GM21526 (cell line): ENCODE data around the gene RAPGEF6.
"Not testable (repeated sequence)": the region's sequence is repeated elsewhere in the genome, so short reads cannot be mapped to it uniquely, and the experiment has no call there.

ENCODE experiments used
- ATAC-seq: cut with Tn5 transposase; IDR thresholded peaks from one replicate; pipeline ENCODE4 v1.9.1; 2021; ENCODE audit warnings: moderate library complexity; ENCODE audit not compliant: unreplicated experiment, low FRiP score

Gene RAPGEF6, protein sequence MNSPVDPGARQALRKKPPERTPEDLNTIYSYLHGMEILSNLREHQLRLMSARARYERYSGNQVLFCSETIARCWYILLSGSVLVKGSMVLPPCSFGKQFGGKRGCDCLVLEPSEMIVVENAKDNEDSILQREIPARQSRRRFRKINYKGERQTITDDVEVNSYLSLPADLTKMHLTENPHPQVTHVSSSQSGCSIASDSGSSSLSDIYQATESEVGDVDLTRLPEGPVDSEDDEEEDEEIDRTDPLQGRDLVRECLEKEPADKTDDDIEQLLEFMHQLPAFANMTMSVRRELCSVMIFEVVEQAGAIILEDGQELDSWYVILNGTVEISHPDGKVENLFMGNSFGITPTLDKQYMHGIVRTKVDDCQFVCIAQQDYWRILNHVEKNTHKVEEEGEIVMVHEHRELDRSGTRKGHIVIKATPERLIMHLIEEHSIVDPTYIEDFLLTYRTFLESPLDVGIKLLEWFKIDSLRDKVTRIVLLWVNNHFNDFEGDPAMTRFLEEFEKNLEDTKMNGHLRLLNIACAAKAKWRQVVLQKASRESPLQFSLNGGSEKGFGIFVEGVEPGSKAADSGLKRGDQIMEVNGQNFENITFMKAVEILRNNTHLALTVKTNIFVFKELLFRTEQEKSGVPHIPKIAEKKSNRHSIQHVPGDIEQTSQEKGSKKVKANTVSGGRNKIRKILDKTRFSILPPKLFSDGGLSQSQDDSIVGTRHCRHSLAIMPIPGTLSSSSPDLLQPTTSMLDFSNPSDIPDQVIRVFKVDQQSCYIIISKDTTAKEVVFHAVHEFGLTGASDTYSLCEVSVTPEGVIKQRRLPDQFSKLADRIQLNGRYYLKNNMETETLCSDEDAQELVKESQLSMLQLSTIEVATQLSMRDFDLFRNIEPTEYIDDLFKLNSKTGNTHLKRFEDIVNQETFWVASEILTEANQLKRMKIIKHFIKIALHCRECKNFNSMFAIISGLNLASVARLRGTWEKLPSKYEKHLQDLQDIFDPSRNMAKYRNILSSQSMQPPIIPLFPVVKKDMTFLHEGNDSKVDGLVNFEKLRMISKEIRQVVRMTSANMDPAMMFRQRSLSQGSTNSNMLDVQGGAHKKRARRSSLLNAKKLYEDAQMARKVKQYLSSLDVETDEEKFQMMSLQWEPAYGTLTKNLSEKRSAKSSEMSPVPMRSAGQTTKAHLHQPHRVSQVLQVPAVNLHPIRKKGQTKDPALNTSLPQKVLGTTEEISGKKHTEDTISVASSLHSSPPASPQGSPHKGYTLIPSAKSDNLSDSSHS (N-terminal part only)

DNA sequence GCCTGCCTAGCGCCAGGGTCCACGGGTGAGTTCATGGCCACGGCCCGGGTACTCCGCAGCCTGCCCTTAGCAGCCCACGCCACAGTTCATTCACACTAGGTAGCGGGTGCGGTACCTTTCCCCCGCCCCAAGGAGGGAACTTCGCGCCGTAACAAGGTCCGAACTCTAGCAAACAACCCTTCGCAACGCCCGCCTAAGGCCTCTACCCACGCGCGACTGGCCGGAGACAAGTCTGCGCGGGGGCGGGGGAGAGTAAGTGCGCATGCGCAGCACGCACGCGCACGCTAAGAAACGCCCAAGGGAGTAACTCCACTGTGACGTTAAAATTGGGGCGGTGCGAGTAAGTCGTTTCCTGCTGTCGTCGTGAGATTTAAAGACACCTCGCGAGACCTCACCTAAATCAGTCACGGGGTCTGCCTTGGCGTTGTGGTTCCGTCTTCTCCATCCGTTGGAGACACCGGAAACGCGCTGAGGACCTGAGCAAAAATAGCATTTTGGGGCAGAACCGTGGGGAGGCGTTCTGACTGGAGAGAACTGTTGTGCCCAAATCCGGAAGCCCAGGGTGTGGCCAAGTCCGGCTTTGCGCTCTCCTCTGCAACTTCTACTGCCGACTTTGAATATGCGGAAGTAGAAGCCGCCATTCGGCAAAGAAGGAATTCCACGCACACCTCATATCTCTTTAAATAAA is at the start of gene RAPGEF6:
Gene RAPGEF6 (minus strand): TSS at position 234 of the 688 bp plus-strand sequence. CDS start 199 bp downstream, at position 35.
- peak; percentile 86 for ATAC-seq

DNA sequence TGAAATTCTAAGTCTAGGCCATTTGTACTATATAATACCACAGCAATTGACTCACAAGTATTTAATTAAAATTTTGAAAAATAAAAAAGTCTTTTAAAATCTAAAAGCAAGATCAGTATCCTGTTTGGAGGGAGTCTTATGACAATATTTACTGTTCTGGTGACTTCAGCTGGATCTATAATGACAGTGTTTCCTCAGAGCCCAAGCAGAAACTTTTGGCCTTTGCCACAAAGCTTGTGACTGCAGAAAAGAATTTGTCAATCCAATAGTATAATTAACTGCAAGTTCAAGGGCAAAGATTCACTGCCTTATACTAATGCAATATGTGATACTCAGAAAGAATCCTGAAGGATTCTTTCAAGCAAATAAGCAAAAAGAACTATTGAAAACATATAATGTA is 49.6 kb upstream of the RAPGEF6 start:
- no peak for ATAC-seq

DNA sequence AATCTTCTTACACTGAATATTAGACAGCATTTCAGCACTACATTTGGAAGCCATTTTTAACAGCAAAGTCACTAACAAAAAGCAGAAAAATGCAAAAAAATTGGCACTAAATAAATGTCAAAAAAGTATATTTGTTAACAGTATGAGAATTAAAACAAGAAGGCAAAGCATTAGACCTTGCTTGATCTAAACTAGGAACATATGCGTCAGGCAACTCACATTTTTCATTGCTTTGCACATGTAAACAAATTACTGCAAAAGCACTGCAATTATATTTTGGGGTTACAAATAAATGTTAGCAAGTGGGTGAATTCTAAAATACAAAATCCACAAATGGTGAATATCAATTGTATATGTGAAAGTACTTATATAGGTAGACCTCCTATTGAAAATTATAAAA is 49.0 kb upstream of the RAPGEF6 start:
- ATAC-seq: no peak

DNA sequence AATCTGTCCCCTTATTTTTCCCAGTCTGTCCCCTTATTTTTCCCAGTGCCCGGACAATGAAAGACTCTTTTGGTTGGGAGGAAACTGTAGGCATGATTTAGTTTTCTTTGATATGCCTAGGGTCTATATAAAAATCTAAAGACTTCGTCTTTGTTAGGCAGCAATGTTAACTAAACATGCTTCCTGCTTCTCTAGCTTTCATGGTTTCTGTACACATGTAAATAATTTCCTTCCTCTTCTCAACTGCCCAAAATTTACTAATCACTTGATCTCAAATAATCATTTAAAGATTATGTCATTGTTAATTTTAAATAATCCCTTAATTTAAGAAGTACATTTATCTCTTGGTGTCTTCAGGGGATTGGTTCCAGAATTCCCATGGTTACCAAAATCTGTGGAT is 47.8 kb upstream of the RAPGEF6 start:
- no peak for ATAC-seq

DNA sequence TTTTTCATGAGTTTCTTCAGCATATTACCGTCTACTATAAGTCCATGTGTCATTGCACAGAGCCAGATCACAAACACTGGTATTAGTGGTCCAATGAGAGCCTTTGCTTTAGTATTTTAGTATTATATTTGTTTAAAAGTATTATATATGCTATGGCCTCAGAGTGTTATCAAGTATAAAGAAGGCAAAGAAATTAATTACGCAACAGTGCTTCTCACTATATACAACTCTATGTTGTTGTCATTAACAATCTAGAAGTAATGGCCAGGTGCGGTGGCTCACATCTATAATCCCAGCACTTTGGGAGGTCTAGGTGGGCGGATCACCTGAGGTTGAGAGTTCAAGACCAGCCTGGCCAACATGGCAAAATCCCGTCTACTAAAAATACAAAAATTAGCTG is 47.1 kb upstream of the RAPGEF6 start:
- no peak for ATAC-seq

DNA sequence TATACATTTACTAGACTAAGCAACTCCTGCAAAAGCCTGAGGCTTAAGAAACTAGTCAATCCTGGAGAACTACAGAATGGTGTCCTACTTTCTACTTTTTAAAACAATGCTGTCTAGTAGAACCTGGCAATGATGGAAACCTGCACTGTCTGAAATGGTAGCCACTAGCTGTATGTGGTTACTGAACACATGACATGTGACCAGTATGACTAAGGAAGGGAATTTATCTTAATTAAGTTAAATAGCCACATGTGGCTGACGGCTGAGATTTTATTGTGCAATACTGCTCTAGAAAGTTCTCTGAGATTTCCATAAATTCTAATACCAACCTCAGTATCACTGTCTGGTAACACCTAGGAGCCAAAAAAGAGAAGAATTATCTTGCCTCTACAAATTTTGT is 44.9 kb upstream of the RAPGEF6 start:
- ATAC-seq: no peak

DNA sequence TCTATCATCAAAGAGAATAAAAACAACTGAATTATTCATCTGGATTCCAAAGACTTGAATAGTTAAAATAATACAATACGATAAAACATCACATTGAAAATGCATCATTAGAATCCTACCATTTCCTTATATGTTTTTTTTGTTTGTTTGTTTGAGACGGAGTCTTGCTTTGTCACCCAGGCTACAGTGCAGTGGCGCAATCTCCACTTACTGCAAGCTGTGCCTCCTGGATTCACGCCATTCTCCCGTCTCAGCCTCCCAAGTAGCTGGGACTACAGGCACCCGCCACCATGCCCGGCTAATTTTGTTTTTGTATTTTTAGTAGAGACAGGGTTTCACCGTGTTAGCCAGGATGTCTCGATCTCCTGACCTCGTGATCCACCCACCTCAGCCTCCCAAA is 43.2 kb upstream of the RAPGEF6 start:
- ATAC-seq: not testable (repeated sequence)

DNA sequence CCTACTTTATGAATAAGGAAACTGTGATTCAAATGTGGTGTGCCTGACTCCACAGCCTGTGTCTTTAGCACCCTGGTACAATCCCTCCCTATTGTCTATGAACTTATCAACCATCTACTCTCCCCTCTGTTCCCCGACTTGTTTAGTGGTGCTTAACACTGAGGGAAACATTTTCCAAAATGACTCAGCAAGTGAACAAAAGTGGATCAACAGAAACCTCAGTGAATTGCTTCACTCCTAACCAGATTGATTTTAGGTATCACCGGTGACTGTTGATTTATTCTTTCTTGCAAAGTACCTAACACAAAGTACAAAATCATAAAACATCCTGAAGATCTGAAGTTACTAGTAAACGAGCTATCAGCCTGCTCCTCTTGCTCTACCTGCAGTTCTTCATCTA is 42.1 kb upstream of the RAPGEF6 start:
- ATAC-seq: no peak

- ATAC-seq: peak; percentile 36
Measured at GRCh38 chr5:131672776-131673175, 37.7 kb upstream of the RAPGEF6 start.

- no peak for ATAC-seq
Measured at GRCh38 chr5:131671994-131672655, 37.1 kb upstream of the RAPGEF6 start.

DNA sequence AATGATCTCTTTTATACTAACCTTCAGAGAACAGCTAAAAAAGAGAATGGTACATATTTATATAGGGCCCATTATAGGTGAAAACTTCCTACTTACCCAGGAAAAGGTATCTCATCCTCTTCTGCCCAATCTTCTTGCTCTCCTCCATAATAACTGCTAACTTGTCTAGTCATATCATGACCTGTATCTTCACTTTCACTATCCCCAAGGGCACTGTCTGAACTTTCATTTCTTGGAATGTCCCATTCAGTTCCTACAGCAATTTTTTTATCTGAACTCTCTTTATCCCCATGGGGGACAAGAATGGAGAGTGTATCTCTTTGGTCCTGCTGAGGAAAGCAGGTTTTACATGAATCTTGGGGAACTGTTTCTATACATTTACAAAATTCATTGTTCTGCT is 36.4 kb upstream of the RAPGEF6 start:
- ATAC-seq: no peak

DNA sequence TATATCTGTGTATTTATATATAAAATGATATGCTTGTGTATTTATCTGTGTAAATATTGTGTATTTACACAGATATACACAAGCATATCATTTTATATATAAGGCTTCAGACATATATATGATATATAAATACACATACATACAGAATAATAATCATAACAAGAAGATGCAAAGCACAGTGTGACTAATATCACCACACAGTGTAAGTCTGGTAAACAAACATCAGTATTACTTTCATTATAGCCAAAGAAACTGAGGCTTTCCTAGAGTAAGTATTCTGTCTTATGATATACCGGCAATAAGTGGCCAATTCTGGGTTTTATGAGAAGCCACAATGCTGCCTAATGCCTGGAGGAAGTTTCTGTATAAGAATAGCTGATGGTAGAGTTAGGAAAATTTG is 29.9 kb upstream of the RAPGEF6 start:
- no peak for ATAC-seq

- ATAC-seq: no peak
Measured at GRCh38 chr5:131661933-131662332, 26.9 kb upstream of the RAPGEF6 start.

DNA sequence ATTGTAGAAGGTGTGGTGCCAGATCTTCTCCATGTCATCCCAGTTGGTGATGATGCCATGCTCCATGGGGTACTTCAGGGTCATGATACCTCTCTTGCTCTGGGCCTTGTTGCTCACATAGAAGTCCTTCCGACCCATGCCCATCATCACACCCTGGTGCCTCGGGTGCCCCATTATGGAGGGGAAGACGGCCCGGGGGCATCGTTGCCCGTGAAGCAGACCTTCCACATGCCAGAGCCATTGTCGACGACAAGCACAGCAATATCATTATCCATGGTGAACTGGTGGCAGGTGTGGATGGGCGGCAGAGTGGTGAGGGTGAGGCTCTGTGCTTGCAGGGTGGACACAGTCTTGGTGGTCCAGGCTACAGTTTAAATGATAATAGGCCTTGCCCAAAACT is 24.8 kb upstream of the RAPGEF6 start:
- no peak for ATAC-seq

DNA sequence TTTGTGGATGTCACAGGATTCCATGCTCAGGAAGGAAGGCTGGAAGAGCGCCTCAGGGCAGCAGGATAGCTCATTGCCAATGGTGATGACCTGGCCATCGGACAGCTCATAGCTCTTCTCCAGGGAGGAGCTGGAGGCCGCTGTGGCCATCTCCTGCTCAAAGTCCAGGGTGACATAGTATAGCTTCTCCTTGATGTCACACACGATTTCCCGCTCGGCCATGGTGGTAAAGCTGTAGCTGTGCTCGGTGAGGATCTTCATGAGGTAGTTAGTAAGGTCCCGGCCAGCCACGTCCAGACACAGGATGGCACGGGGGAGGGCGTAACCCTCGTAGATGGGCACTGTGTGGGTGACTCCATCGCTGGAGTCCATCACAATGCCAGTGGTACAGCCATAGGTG is 24.3 kb upstream of the RAPGEF6 start:
- ATAC-seq: no peak

DNA sequence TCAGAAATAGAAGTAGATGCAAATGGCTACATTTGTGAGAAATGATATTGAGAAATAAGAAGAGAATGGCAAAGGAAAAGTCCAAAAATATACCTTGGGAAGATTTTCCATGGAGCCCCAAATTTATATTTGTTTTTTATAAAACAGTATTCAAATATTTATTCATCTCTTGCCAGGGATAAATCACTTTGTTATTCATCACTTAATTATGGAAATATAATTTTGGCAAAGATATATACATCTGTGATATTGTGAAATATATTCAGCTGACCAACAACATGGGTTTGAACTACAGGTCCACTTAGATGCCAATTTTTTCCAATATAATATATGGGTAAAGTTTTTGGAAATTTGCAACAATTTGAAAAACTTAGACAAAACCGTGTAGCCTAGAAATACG is 19.7 kb upstream of the RAPGEF6 start:
- ATAC-seq: no peak

DNA sequence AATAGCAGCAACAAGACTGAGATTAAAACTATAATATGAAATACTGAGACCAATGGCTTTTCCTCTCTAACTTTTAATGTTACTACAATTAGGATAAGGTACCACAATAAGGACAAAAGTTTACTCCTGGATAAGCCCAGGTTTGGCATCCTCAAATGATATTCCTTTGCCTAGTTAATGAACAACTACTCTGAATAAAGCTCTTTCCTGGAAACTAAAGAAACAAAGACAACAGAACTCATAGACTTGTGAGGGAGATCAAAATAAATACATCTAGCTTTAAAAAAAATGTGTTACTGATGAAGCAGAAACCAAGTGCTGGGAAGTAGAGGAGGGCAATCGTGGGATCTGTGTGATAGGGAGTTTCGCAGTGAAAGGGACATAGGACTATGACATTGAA is 19.3 kb upstream of the RAPGEF6 start:
- ATAC-seq: no peak

GRCh38 chr5:131649161-131649560 is 14.1 kb upstream of the RAPGEF6 start:
- ATAC-seq: no peak

- peak; percentile 84 for ATAC-seq
Measured at GRCh38 chr5:131647048-131647769, 12.2 kb upstream of the RAPGEF6 start.
